ENCODE measurements around the gene CEP72.

GRCh38 chr5:674630-675011 is 62.5 kb downstream of the CEP72 start:
- TF ChIP-seq CTCF (IDR thresholded peaks at IDR 0.05) (no peak), POLR2A (IDR thresholded peaks at IDR 0.05) (no peak)
